Measurements from ENCODE around the gene RAE1. TPM values are rescaled to one million over a fixed set of nuclear protein-coding genes. Genes with fewer than 3 reads are reported as not detected.

The RAE1 gene
- total RNA-seq, 3 donors from 2014 or later, result 13.8 to 26.9 (median 17.4) TPM

DNA sequence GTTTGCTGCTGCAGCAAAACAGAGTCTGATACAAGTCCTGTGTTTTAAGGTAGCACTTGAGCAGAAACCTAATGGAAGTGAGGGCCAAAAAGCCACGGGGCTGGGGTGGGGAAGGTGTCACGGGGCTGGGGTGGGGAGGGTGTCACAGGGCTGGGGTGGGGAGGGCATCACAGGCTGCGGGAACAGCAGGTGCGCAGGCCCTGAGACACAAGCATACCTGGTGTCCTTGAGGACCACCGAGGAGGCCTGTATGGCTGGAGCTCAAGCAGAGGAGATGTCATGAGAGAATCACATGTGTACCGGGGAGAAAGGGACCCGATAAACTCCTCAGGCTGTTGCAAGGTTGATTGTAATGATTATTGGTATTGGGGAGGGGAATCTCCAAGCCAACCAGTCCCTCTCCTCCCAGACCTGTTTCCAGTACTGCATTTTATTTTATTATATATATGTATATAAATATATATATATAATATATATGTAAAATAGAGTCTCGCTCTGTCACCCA lies 35.0 kb upstream of the RAE1 start:
- no peak for TF ChIP-seq POLR2A (IDR thresholded peaks at IDR 0.05)
- no peak for TF ChIP-seq CTCF (IDR thresholded peaks at IDR 0.05)
- TF ChIP-seq POLR2AphosphoS5 (IDR thresholded peaks at IDR 0.05), result no peak
- no peaks in the 10 kb centered on the region for H3K9me3 ChIP-seq
- H3K27ac ChIP-seq, result no peak overlapping the region
- intact Hi-C loops (cut with DNase I; ENCODE audit: low total_unique reads), result no loop called here
- no peak for DNase-seq (ENCODE audit: low spot score in 2 of 2)
- H3K27me3 ChIP-seq, result no peaks in the 10 kb centered on the region
- no peaks in the 10 kb centered on the region for H3K36me3 ChIP-seq
- no peak overlapping the region for H3K4me3 ChIP-seq
- H3K4me1 ChIP-seq, result no peaks in the 10 kb centered on the region

- H3K9me3 ChIP-seq, result no peaks in the 10 kb centered on the region
- TF ChIP-seq POLR2A (IDR thresholded peaks at IDR 0.05), result no peak
- no peak for TF ChIP-seq POLR2AphosphoS5 (IDR thresholded peaks at IDR 0.05)
- no peak for TF ChIP-seq CTCF (IDR thresholded peaks at IDR 0.05)
- H3K36me3 ChIP-seq, result no peaks in the 10 kb centered on the region
- no peak for DNase-seq (ENCODE audit: low spot score in 2 of 2)
- no peaks in the 10 kb centered on the region for H3K27me3 ChIP-seq
- H3K4me1 ChIP-seq, result no peaks in the 10 kb centered on the region
- intact Hi-C loops (cut with DNase I; ENCODE audit: low total_unique reads), result no loop called here
- no peak overlapping the region for H3K27ac ChIP-seq
- no peak overlapping the region for H3K4me3 ChIP-seq
These were observed 34.3 kb upstream of the RAE1 start for GRCh38 chr20:57316795-57317201.

GRCh38 chr20:57317316-57317788 lies 33.7 kb upstream of the RAE1 start:
- H3K36me3 ChIP-seq, result no peaks in the 10 kb centered on the region
- intact Hi-C loops (cut with DNase I; ENCODE audit: low total_unique reads), result no loop called here
- no peak overlapping the region for H3K4me3 ChIP-seq
- no peak for DNase-seq (ENCODE audit: low spot score in 2 of 2)
- no peak for TF ChIP-seq POLR2A (IDR thresholded peaks at IDR 0.05)
- H3K9me3 ChIP-seq, result no peaks in the 10 kb centered on the region
- H3K4me1 ChIP-seq, result no peaks in the 10 kb centered on the region
- no peak overlapping the region for H3K27ac ChIP-seq
- no peaks in the 10 kb centered on the region for H3K27me3 ChIP-seq

DNA sequence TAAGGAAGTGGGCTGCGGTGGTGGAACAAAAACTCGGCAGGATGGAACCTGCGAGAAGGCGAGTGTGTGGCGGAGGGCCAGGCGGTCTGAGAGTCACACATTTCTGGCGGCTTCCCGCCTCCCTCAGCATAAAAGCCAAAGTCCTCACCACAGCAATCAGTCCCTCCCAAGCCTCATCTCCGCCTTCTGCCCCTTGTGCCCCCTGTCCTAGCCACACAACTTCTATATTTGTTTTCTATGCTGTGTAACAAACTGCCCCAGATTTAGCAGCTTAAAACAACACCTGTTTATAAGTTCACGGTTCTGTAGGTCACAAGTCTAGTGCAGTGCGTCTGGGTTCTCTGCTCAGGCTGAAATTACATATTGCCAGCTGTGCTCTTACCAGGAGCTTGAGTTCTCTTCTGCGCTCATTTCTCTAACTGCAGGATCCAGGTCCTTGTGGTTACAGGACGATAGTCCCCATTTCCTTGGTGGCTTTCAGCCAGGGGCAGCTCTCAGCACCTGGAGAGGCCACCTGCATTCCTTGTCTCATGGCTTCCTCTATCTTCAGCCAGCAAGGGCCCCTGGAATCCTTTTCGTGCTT lies 33.2 kb upstream of the RAE1 start:
- intact Hi-C loops (cut with DNase I; ENCODE audit: low total_unique reads), result no loop called here
- TF ChIP-seq CTCF (IDR thresholded peaks at IDR 0.05), result no peak
- no peak for TF ChIP-seq POLR2A (IDR thresholded peaks at IDR 0.05)
- no peak for TF ChIP-seq POLR2AphosphoS5 (IDR thresholded peaks at IDR 0.05)
- DNase-seq (ENCODE audit: low spot score in 2 of 2), result no peak

DNA sequence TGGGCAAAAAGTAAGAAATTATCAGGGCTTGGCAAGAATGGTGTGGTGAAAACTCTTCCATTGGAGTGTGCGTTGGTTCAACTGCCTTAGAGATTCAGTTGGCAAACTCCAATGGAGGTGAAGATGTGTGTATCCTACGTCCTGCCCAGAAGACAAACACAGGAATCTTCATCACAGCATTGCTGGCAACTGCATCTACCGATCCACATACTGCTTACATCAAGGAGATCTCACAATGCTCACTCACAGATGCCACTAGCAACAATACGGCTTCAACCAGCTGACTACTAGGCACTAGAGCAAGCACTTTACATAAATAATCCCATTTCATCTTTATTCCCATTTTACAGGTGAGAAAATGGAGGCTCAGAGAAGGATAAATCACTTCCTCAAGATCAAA lies 31.5 kb upstream of the RAE1 start:
- Histone ChIP-seq H3K27ac (no peak overlapping the region), H3K36me3 (no peaks in the 10 kb centered on the region), H3K4me1 (no peaks in the 10 kb centered on the region), H3K9me3 (no peaks in the 10 kb centered on the region), H3K27me3 (no peaks in the 10 kb centered on the region), H3K4me3 (no peak overlapping the region)
- DNase-seq (ENCODE audit: low spot score in 2 of 2), result no peak
- intact Hi-C loops (cut with DNase I; ENCODE audit: low total_unique reads), result no loop called here
- TF ChIP-seq CTCF (IDR thresholded peaks at IDR 0.05) (no peak), POLR2A (IDR thresholded peaks at IDR 0.05) (no peak), POLR2AphosphoS5 (IDR thresholded peaks at IDR 0.05) (no peak)

More for the DNA sequence above, 33.2 kb upstream of the RAE1 start:
- no peaks in the 10 kb centered on the region for H3K4me1 ChIP-seq
- H3K27ac ChIP-seq, result no peak overlapping the region
- H3K9me3 ChIP-seq, result no peaks in the 10 kb centered on the region
- H3K36me3 ChIP-seq, result no peaks in the 10 kb centered on the region
- no peak overlapping the region for H3K4me3 ChIP-seq
- H3K27me3 ChIP-seq, result no peaks in the 10 kb centered on the region

All from breast epithelium (tissue), 4 donors.